ENCODE measurements around the gene SLC39A13.

SLC39A13 gene

GRCh38 chr11:47379317-47379716 lies 29.1 kb upstream of the SLC39A13 start:
- peak overlapping the region; percentile 100 for H3K27ac ChIP-seq (replicated peaks)
- H3K27me3 ChIP-seq (ENCODE audit: insufficient read depth, poor library complexity, severe bottlenecking) = no peaks in the 10 kb centered on the region
- no peak for TF ChIP-seq POLR2AphosphoS5 (IDR thresholded peaks at IDR 0.05; ENCODE audit: low read depth)
- no peak for TF ChIP-seq GABPA (IDR thresholded peaks at IDR 0.05; ENCODE audit: low read depth)
- no peak for TF ChIP-seq SPI1 (IDR thresholded peaks at IDR 0.05; ENCODE audit: borderline replicate concordance, low read depth)
- no peak for TF ChIP-seq CTCF (IDR thresholded peaks at IDR 0.05; ENCODE audit: insufficient read depth, low read length)
- TF ChIP-seq REST (IDR thresholded peaks at IDR 0.05; ENCODE audit: insufficient replicate concordance, low read depth) = no peak
- DNase-seq (ENCODE audit: low read depth in 1 of 2, low spot score in 1 of 2) = no peak
- H3K4me3 ChIP-seq (replicated peaks; ENCODE audit: insufficient read depth, low read length) = no peak overlapping the region

- Histone ChIP-seq H3K27me3 (ENCODE audit: insufficient read depth, poor library complexity, severe bottlenecking) (no peaks in the 10 kb centered on the region), H3K27ac (replicated peaks) (no peak overlapping the region), H3K4me3 (replicated peaks; ENCODE audit: insufficient read depth, low read length) (no peak overlapping the region)
- TF ChIP-seq GABPA (IDR thresholded peaks at IDR 0.05; ENCODE audit: low read depth) = no peak
- no peak for TF ChIP-seq POLR2AphosphoS5 (IDR thresholded peaks at IDR 0.05; ENCODE audit: low read depth)
- TF ChIP-seq SPI1 (IDR thresholded peaks at IDR 0.05; ENCODE audit: borderline replicate concordance, low read depth) = no peak
- TF ChIP-seq CTCF (IDR thresholded peaks at IDR 0.05; ENCODE audit: insufficient read depth, low read length) = no peak
- no peak for TF ChIP-seq REST (IDR thresholded peaks at IDR 0.05; ENCODE audit: insufficient replicate concordance, low read depth)
- no peak for DNase-seq (ENCODE audit: low read depth in 1 of 2, low spot score in 1 of 2)
Measured at GRCh38 chr11:47380078-47380477, 28.3 kb upstream of the SLC39A13 start.

- Histone ChIP-seq H3K4me3 (replicated peaks; ENCODE audit: insufficient read depth, low read length) (no peak overlapping the region), H3K27ac (replicated peaks) (no peak overlapping the region), H3K27me3 (ENCODE audit: insufficient read depth, poor library complexity, severe bottlenecking) (no peaks in the 10 kb centered on the region)
- TF ChIP-seq REST (IDR thresholded peaks at IDR 0.05; ENCODE audit: insufficient replicate concordance, low read depth) = no peak
- no peak for TF ChIP-seq GABPA (IDR thresholded peaks at IDR 0.05; ENCODE audit: low read depth)
- no peak for TF ChIP-seq CTCF (IDR thresholded peaks at IDR 0.05; ENCODE audit: insufficient read depth, low read length)
- TF ChIP-seq POLR2AphosphoS5 (IDR thresholded peaks at IDR 0.05; ENCODE audit: low read depth) = no peak
- TF ChIP-seq SPI1 (IDR thresholded peaks at IDR 0.05; ENCODE audit: borderline replicate concordance, low read depth) = no peak
- DNase-seq (ENCODE audit: low read depth in 1 of 2, low spot score in 1 of 2) = no peak
Measured at GRCh38 chr11:47383071-47383470, 25.3 kb upstream of the SLC39A13 start.

Measured in HL-60 (cell line).